NCI-H1105 treated with DMSO at 0.1 percent for 48 hours (cell line): ENCODE results near the gene FRMD7.

Experiments used
- DNase-seq: peaks from one replicate; lab custom pipeline; 2025; lab: John Stamatoyannopoulos, UW

Gene FRMD7

GRCh38 chrX:132034648-132035047 lies 93.2 kb downstream of the FRMD7 start:
- no peak for DNase-seq

DNA sequence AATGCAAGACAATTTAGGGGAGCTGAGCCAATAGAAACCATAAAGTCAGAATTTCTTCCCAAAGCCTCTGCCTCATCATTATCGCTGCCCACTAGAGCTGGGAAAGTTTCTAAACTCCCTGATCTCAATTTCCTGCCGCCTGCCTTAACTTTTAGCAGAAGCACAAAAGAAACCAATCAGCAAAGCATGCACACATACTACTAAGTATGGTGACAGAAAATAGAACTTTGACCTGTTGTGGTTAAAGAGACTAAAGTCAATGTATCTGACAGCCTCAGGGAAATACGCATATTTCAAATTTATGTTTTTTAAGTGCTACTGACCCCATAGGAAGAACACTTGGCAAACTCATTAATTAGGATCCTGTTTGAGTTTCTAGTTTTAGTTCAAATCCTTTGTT lies 94.7 kb downstream of the FRMD7 start:
- DNase-seq = no peak

DNA sequence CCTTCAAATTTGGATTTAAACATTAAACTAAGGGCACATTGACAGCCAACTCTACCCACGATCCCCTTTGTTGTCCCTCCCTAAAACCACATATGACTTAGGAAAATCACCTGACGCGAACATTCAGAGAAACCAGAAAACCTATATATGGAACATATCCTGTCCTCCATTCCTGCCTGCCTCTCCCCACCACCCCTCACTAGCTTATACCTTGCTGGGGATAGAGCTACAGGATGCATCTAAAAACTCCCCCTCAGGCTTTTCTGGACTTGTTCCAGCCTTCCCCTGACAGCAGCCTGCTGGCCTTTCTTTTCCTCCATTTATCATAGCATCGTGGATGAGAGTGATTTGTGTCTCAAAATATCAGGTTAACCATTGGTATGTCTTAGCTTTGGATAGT lies 96.0 kb downstream of the FRMD7 start:
- DNase-seq = no peak

GRCh38 chrX:132030264-132030663 lies 97.6 kb downstream of the FRMD7 start:
- no peak for DNase-seq
